Endothelial cell (in vitro differentiated cells): Measurements from ENCODE around the gene MYCBP2. TPM values are rescaled to one million over a fixed set of nuclear protein-coding genes. Genes with fewer than 3 reads are reported as not detected.

Experiments
- DNase-seq: peaks from one replicate; pipeline ENCODE4 v3.0.0; 2021; ENCODE audit warnings: low spot score
- H3K27ac Mint-ChIP-seq: one replicate; pipeline ENCODE4 v1.8.0; 2021; ENCODE audit warnings: mixed read lengths, inconsistent platforms; ENCODE audit not compliant: unreplicated experiment
- H3K27me3 Mint-ChIP-seq: one replicate; pipeline ENCODE4 v1.8.0; 2021; ENCODE audit warnings: mild to moderate bottlenecking, moderate library complexity, mixed read lengths, inconsistent platforms; ENCODE audit not compliant: unreplicated experiment
- H3K36me3 Mint-ChIP-seq: one replicate; pipeline ENCODE4 v1.8.0; 2021; ENCODE audit warnings: mild to moderate bottlenecking, low read depth, mixed read lengths, inconsistent platforms; ENCODE audit not compliant: unreplicated experiment
- H3K4me1 Mint-ChIP-seq: one replicate; pipeline ENCODE4 v1.8.0; 2021; ENCODE audit warnings: mild to moderate bottlenecking, mixed read lengths, inconsistent platforms; ENCODE audit not compliant: unreplicated experiment
- H3K4me3 Mint-ChIP-seq: one replicate; pipeline ENCODE4 v1.8.0; 2021; ENCODE audit warnings: mild to moderate bottlenecking, mixed read lengths, inconsistent platforms; ENCODE audit not compliant: unreplicated experiment
- H3K9me3 Mint-ChIP-seq: one replicate; pipeline ENCODE4 v1.8.0; 2021; ENCODE audit warnings: mixed read lengths, inconsistent platforms; ENCODE audit not compliant: unreplicated experiment
- CTCF ChIP-seq: fragments of 200-600 bp; sonication (generic); IDR thresholded peaks from one replicate; pipeline ENCODE4 v1.5.0; 2021; ENCODE audit warnings: antibody characterized with exemption; ENCODE audit not compliant: unreplicated experiment
- total RNA-seq: library from RNA; stranded (reverse); fragmentation: NEBNext Ultra II Directional; extraction: Animal tissue kit (Norgen Biotek cat#: 25700); gene quantifications from one replicate; pipeline ENCODE4 v1.2.1, GENCODE V29; 2021; ENCODE audit not compliant: unreplicated experiment

The MYCBP2 gene
- total RNA-seq, 1 donor from 2014 or later, result 94.7 TPM

GRCh38 chr13:77040076-77040475 is 286.8 kb downstream of the MYCBP2 start:
- Mint-ChIP-seq H3K27me3 (peaks cover 2% of the 10 kb centered on the region), H3K4me1 (peaks cover 5% of the 10 kb centered on the region)

GRCh38 chr13:77038907-77039480 is 287.9 kb downstream of the MYCBP2 start:
- Mint-ChIP-seq H3K27me3 (peaks cover 4% of the 10 kb centered on the region), H3K36me3 (peaks cover 4% of the 10 kb centered on the region), H3K4me3 (no peak overlapping the region), H3K4me1 (peaks cover 5% of the 10 kb centered on the region), H3K9me3 (no peaks in the 10 kb centered on the region), H3K27ac (no peak overlapping the region)
- TF ChIP-seq CTCF, result no peak
- DNase-seq, result no peak

More at GRCh38 chr13:77040076-77040475, 286.8 kb downstream of the MYCBP2 start:
- no peak for DNase-seq
- Mint-ChIP-seq H3K36me3 (peaks cover 4% of the 10 kb centered on the region), H3K9me3 (no peaks in the 10 kb centered on the region), H3K27ac (no peak overlapping the region), H3K4me3 (no peak overlapping the region)
- TF ChIP-seq CTCF, result no peak

- peaks cover 2% of the 10 kb centered on the region for H3K27me3 Mint-ChIP-seq
Measured at GRCh38 chr13:77036279-77036678, 290.6 kb downstream of the MYCBP2 start.

GRCh38 chr13:77034881-77035280 is 292.0 kb downstream of the MYCBP2 start:
- no peak for DNase-seq
- Mint-ChIP-seq H3K36me3 (no peaks in the 10 kb centered on the region), H3K9me3 (no peaks in the 10 kb centered on the region), H3K27me3 (peaks cover 3% of the 10 kb centered on the region), H3K4me1 (peaks cover 5% of the 10 kb centered on the region), H3K4me3 (peak overlapping the region; percentile 31), H3K27ac (no peak overlapping the region)
- no peak for TF ChIP-seq CTCF

More at GRCh38 chr13:77036279-77036678, 290.6 kb downstream of the MYCBP2 start:
- DNase-seq, result no peak
- H3K27ac Mint-ChIP-seq, result no peak overlapping the region
- TF ChIP-seq CTCF, result no peak
- H3K4me1 Mint-ChIP-seq, result peaks cover 5% of the 10 kb centered on the region
- H3K4me3 Mint-ChIP-seq, result no peak overlapping the region
- H3K9me3 Mint-ChIP-seq, result no peaks in the 10 kb centered on the region
- peaks cover 4% of the 10 kb centered on the region for H3K36me3 Mint-ChIP-seq

GRCh38 chr13:77033717-77034302 is 293.1 kb downstream of the MYCBP2 start:
- no peak overlapping the region for H3K27ac Mint-ChIP-seq
- H3K4me3 Mint-ChIP-seq, result no peak overlapping the region
- no peaks in the 10 kb centered on the region for H3K9me3 Mint-ChIP-seq
- no peaks in the 10 kb centered on the region for H3K36me3 Mint-ChIP-seq
- peaks cover 4% of the 10 kb centered on the region for H3K27me3 Mint-ChIP-seq
- no peak for TF ChIP-seq CTCF
- DNase-seq, result no peak
- H3K4me1 Mint-ChIP-seq, result peaks cover 2% of the 10 kb centered on the region
